PC-3 (cell line): Measurements from ENCODE around the gene ETDA. TPM values are rescaled to one million over a fixed set of nuclear protein-coding genes. Genes with fewer than 3 reads are reported as not detected.

Experiments used
- ATAC-seq: fragments of 200-7000 bp; cut with Tn5 transposase; 2 replicates; pipeline ENCODE4 v1.9.1; 2020; ENCODE audit warnings: mild to moderate bottlenecking, moderate library complexity
- BruUV-seq: library from RNA; stranded (reverse); fragments of 400-500 nt; replicated peaks from 2 replicates; lab custom pipeline; 2021; lab: Mats Ljungman, UMichigan
- CTCF ChIA-PET: fragments of 300-600 bp; sonication (Branson Sonifier 250); formaldehyde crosslinking; loops from one replicate; lab custom pipeline; 2022; ENCODE audit warnings: antibody characterized with exemption; lab: Charles Lee
- POLR2A ChIA-PET: fragments of 300-600 bp; sonication (Branson Sonifier 250); formaldehyde crosslinking; loops from one replicate; lab custom pipeline; 2022; ENCODE audit warnings: antibody characterized with exemption; ENCODE audit not compliant: unreplicated experiment; lab: Charles Lee
- DNase-seq: peaks from one replicate; pipeline ENCODE4 v3.0.0-alpha.2; 2015
- H2AFZ ChIP-seq: fragments of 300-600 bp; sonication (generic); 2 replicates; pipeline ENCODE4 v1.6.0; 2016; ENCODE audit warnings: antibody characterized with exemption, low read length
- H3F3A ChIP-seq: fragments of 300-600 bp; sonication (generic); one replicate; pipeline ENCODE4 v1.6.0; 2017; ENCODE audit warnings: antibody characterized with exemption, low read length, control low read depth, mild to moderate bottlenecking; ENCODE audit not compliant: unreplicated experiment
- H3K27ac ChIP-seq: fragments of 300-600 bp; sonication (generic); 2 replicates; pipeline ENCODE4 v1.5.1; 2016; ENCODE audit warnings: mild to moderate bottlenecking, low read length
- H3K27me3 ChIP-seq: fragments of 300-600 bp; sonication (generic); 2 replicates; pipeline ENCODE4 v1.6.1; 2016; ENCODE audit warnings: low read length, mixed read lengths
- H3K36me3 ChIP-seq: fragments of 300-600 bp; sonication (generic); 2 replicates; pipeline ENCODE4 v1.6.1; 2016; ENCODE audit warnings: low read depth, mixed run types, low read length, mixed read lengths
- H3K4me1 ChIP-seq: fragments of 300-600 bp; sonication (generic); 2 replicates; pipeline ENCODE4 v1.5.1; 2016; ENCODE audit warnings: low read length; ENCODE audit not compliant: insufficient read depth
- H3K4me2 ChIP-seq: fragments of 300-600 bp; sonication (generic); 2 replicates; pipeline ENCODE4 v1.6.0; 2016; ENCODE audit warnings: low read length
- H3K4me3 ChIP-seq: fragments of 300-600 bp; sonication (generic); 2 replicates; pipeline ENCODE4 v1.5.1; 2016; ENCODE audit warnings: mild to moderate bottlenecking, low read length, mixed read lengths
- H3K79me2 ChIP-seq: fragments of 300-600 bp; sonication (generic); 2 replicates; pipeline ENCODE4 v1.6.1; 2017; ENCODE audit warnings: low read length, mixed read lengths
- H3K9ac ChIP-seq: fragments of 300-600 bp; sonication (generic); 2 replicates; pipeline ENCODE4 v1.6.0; 2016; ENCODE audit warnings: mild to moderate bottlenecking, low read length
- H3K9me2 ChIP-seq: fragments of 300-600 bp; sonication (generic); replicated peaks from 2 replicates; pipeline ENCODE4 v1.6.1; 2016; ENCODE audit warnings: mixed run types, low read length, mixed read lengths
- H3K9me3 ChIP-seq: fragments of 300-600 bp; sonication (generic); 2 replicates; pipeline ENCODE4 v1.6.1; 2016; ENCODE audit warnings: low read length, mixed read lengths
- H4K20me1 ChIP-seq: fragments of 300-600 bp; sonication (generic); 2 replicates; pipeline ENCODE4 v1.6.1; 2016; ENCODE audit warnings: low read length, mixed read lengths
- CTCF ChIP-seq: fragments of 300-600 bp; sonication (generic); conservative IDR thresholded peaks from 2 replicates; pipeline ENCODE4 v1.5.1; 2017; ENCODE audit warnings: antibody characterized with exemption, low read depth, mild to moderate bottlenecking, low read length
- EZH2 ChIP-seq: fragments of 300-600 bp; sonication (generic); IDR thresholded peaks from one replicate; pipeline ENCODE4 v1.6.1; 2017; ENCODE audit warnings: antibody characterized with exemption, mild to moderate bottlenecking, low read length; ENCODE audit not compliant: unreplicated experiment
- EZH2phosphoT487 ChIP-seq: fragments of 300-600 bp; sonication (generic); IDR thresholded peaks from 2 replicates; pipeline ENCODE4 v1.6.1; 2018; ENCODE audit warnings: mild to moderate bottlenecking, antibody characterized with exemption, low read length, borderline replicate concordance
- intact Hi-C: fragments of 100-400 bp; cut with micrococcal nuclease; formaldehyde crosslinking; loops from 2 replicates; pipeline ENCODE4 v1.9.0; 2023
- total RNA-seq: library from RNA; depleted of rRNA; stranded (reverse); fragments of >200 nt; gene quantifications from 2 replicates; pipeline ENCODE4 v1.2.3, GENCODE V29; 2014

The ETDA gene
- total RNA-seq, 1 experiment from 2014 or later: not detected

DNA sequence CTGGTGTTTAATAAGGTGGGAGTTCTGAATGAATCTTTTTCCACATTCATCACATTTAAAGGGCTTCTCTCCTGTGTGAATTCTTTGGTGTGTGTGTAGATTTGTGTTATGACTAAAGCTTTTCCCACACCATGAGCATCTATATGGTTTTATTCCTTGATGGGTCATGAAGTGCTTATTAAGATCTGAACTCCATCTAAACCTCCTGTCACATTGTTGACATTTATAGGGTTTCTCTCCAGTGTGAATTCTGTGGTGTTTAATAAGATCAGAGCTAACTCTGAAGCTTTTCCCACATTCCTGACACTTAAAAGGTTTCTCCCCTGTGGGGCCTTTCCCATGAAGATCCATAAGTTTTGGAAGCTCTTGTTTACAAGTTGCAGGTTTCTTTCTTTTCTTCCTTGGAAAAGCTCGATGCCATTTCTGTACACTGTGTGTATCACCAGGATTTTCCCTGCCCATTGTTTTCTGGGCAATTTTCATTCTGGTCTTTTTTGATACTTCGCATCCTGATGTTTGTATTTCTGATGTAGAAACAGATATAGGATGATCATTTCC lies 35.5 kb downstream of the ETDA start:
- no peaks in the 10 kb centered on the region for H4K20me1 ChIP-seq
- intact Hi-C loops: no loop called here
- POLR2A ChIA-PET: no interaction called here
- H3K27me3 ChIP-seq: no peaks in the 10 kb centered on the region
- no peaks in the 10 kb centered on the region for H3K9me2 ChIP-seq
- DNase-seq (no peak), ATAC-seq (no peak)
- H3F3A ChIP-seq: no peaks in the 10 kb centered on the region
- H3K36me3 ChIP-seq: peaks cover 19% of the 10 kb centered on the region
- 0 out of 2 replicates have a peak, but pooled peaks cover 6% of the 10 kb centered on the region for H3K9me3 ChIP-seq
- no peak overlapping the region for H3K4me3 ChIP-seq
- TF ChIP-seq CTCF: no peak
- no peak for TF ChIP-seq EZH2
- no peak for TF ChIP-seq EZH2phosphoT487
- no peaks in the 10 kb centered on the region for H3K4me1 ChIP-seq
- no peak overlapping the region for H3K4me2 ChIP-seq
- H3K79me2 ChIP-seq: no peaks in the 10 kb centered on the region
- H3K27ac ChIP-seq: no peak overlapping the region
- H3K9ac ChIP-seq: no peak overlapping the region
- CTCF ChIA-PET: no interaction called here
- no peak overlapping the region for H2AFZ ChIP-seq
- no TSS peak for BruUV-seq

DNA sequence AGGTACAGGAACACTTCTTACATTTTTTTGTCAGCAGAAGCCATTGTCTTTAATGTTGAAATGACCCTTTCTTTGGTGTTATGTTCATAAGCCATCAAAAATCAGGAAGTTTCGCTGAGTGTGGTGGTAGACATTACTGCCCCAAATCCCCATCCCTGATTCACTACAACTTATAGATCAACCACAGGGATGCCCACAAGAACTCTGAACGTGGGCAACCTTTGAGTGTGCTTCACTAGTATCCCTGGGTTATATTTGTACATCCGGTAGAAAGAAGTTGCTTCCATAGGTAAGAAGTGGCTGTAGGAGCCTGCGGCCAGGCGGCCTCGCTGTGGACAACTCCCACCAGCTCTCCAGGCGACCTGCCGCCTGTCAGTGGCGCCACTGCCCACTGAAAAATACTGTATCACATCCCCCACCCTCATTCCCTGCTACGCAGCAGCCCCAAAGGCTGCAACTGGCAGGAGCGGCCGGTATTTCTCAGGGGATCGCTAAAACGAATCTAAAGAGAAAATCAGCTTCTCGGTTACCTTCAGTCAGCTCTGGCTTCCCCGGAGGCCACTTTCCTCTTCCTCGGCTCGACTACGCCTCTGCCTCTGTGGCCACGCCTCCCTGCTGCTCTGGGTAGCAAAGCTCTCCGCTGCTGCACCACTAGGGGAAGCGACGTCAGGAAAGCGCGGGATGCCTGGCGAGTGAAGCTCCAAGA lies 43.5 kb downstream of the ETDA start:
- Histone ChIP-seq H3K4me3 (no peak overlapping the region), H3K36me3 (no peaks in the 10 kb centered on the region), H3K27me3 (no peaks in the 10 kb centered on the region), H3K79me2 (no peaks in the 10 kb centered on the region), H3K27ac (no peak overlapping the region), H3F3A (no peaks in the 10 kb centered on the region), H3K9me3 (no peaks in the 10 kb centered on the region), H2AFZ (no peak overlapping the region), H4K20me1 (no peaks in the 10 kb centered on the region), H3K9ac (no peak overlapping the region), H3K9me2 (no peaks in the 10 kb centered on the region), H3K4me2 (no peak overlapping the region), H3K4me1 (peaks cover 6% of the 10 kb centered on the region)
- intact Hi-C loops: no loop called here
- no peak for DNase-seq
- ChIA-PET CTCF (no interaction called here), POLR2A (no interaction called here)
- TF ChIP-seq CTCF (no peak), EZH2phosphoT487 (no peak), EZH2 (no peak)
- ATAC-seq: no peak
- no TSS peak for BruUV-seq

DNA sequence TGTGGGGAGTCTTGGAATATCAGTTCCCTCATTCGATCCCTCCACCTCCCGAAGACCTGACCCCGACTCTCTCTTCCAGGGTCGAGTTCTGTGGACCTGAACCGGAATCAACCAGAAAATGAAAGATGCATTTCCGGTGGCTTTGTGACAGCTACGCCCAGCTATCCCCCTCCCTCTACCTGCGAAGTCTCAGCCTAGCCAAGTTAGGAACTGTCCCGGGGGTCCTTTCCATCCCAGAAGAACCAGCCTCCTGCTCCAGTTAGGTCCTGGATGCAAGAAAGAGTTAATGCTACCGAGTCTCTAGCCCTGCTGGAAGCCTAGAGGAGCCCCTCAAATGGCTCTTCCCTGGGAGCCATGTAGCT lies 44.1 kb downstream of the ETDA start:
- intact Hi-C loops: no loop called here
- H3K4me2 ChIP-seq: no peak overlapping the region
- DNase-seq (no peak), ATAC-seq (no peak)
- ChIA-PET CTCF (no interaction called here), POLR2A (no interaction called here)
- H4K20me1 ChIP-seq: no peaks in the 10 kb centered on the region
- no peaks in the 10 kb centered on the region for H3K9me3 ChIP-seq
- no peak overlapping the region for H3K4me3 ChIP-seq
- H3K4me1 ChIP-seq: peaks cover 6% of the 10 kb centered on the region
- H3K9me2 ChIP-seq: no peaks in the 10 kb centered on the region
- BruUV-seq: no TSS peak
- H3K27me3 ChIP-seq: no peaks in the 10 kb centered on the region
- no peak overlapping the region for H2AFZ ChIP-seq
- H3F3A ChIP-seq: no peaks in the 10 kb centered on the region
- H3K27ac ChIP-seq: no peak overlapping the region
- no peaks in the 10 kb centered on the region for H3K79me2 ChIP-seq
- no peaks in the 10 kb centered on the region for H3K36me3 ChIP-seq
- no peak for TF ChIP-seq EZH2
- no peak for TF ChIP-seq EZH2phosphoT487
- TF ChIP-seq CTCF: no peak
- no peak overlapping the region for H3K9ac ChIP-seq
